Urinary bladder (tissue), 4 donors: ENCODE results near the gene PIEZO2. TPM values are rescaled to one million over a fixed set of nuclear protein-coding genes. Genes with fewer than 3 reads are reported as not detected.
A peak's percentile ranks its signal among the peaks of the same experiment; 100 is the strongest.
"Not testable (repeated sequence)": the region's sequence is repeated elsewhere in the genome, so short reads cannot be mapped to it uniquely, and the experiment has no call there.

Source experiments
- DNase-seq: peaks from one replicate; pipeline ENCODE4 v3.0.0-alpha.2; 2015; ENCODE audit errors: extremely low spot score
- H3K27ac ChIP-seq: one replicate; pipeline ENCODE4 v1.5.1; 2013; ENCODE audit warnings: low read depth, mild to moderate bottlenecking, moderate library complexity
- H3K36me3 ChIP-seq: one replicate; pipeline ENCODE4 v1.6.1; 2013; ENCODE audit warnings: mild to moderate bottlenecking, moderate library complexity; ENCODE audit not compliant: insufficient read depth
- H3K4me1 ChIP-seq: one replicate; pipeline ENCODE4 v1.6.1; 2013; ENCODE audit warnings: mild to moderate bottlenecking, moderate library complexity; ENCODE audit not compliant: insufficient read depth
- H3K4me3 ChIP-seq: one replicate; pipeline ENCODE4 v1.5.1; 2013; ENCODE audit warnings: low read depth, low read length
- WGBS: extraction: QIAGEN DNeasy Blood & Tissue Kit; methylation state at CpG from one replicate; pipeline ENCODE4 v1.1.7; 2013; 5-methylcytosine and 5-hydroxymethylcytosine counted together
- polyA plus RNA-seq: library from polyadenylated mRNA; stranded (reverse); fragments of 200-250 nt; gene quantifications from one replicate; pipeline ENCODE4 v1.2.3, GENCODE V29; 2013
- total RNA-seq: library from RNA; depleted of rRNA; stranded (reverse); fragments of >200 nt; gene quantifications from one replicate; pipeline ENCODE4 v1.2.3, GENCODE V29; 2014
- donor health status: healthy with polysubstance abuse.
- donor health status: healthy.

Gene PIEZO2
- total and polyA plus RNA-seq, 2 donors: 5.9 to 78.1 TPM

- WGBS: 93% methylated on average over 3 of the region's 3 CpGs
Observed at GRCh38 chr18:10933648-10934047, 215.7 kb downstream of the PIEZO2 start.

GRCh38 chr18:10930076-10930475 is 219.3 kb downstream of the PIEZO2 start:
- no peaks in the 10 kb centered on the region for H3K36me3 ChIP-seq
- no peak overlapping the region for H3K4me3 ChIP-seq
- WGBS: 78% methylated on average over 2 of the region's 2 CpGs
- H3K27ac ChIP-seq: no peak overlapping the region
- peaks cover 1% of the 10 kb centered on the region for H3K4me1 ChIP-seq
- DNase-seq: no peak

More at GRCh38 chr18:10933648-10934047, 215.7 kb downstream of the PIEZO2 start:
- H3K4me1 ChIP-seq, H3K4me3 ChIP-seq, H3K36me3 ChIP-seq, DNase-seq, H3K27ac ChIP-seq: not testable (repeated sequence)

GRCh38 chr18:10928772-10929373 is 220.5 kb downstream of the PIEZO2 start:
- WGBS: 47% methylated on average over 7 of the region's 7 CpGs
- H3K36me3 ChIP-seq: no peaks in the 10 kb centered on the region
- DNase-seq: peak; percentile 68
- no peak overlapping the region for H3K27ac ChIP-seq
- no peak overlapping the region for H3K4me3 ChIP-seq
- H3K4me1 ChIP-seq: peaks cover 1% of the 10 kb centered on the region

GRCh38 chr18:10928011-10928771 is 221.2 kb downstream of the PIEZO2 start:
- DNase-seq: no peak
- Histone ChIP-seq H3K4me3 (no peak overlapping the region), H3K27ac (peak overlapping the region; percentile 39)

GRCh38 chr18:10927286-10927992 is 221.9 kb downstream of the PIEZO2 start:
- Histone ChIP-seq H3K27ac (no peak overlapping the region), H3K4me1 (peaks cover 1% of the 10 kb centered on the region), H3K36me3 (no peaks in the 10 kb centered on the region), H3K4me3 (no peak overlapping the region)
- no peak for DNase-seq
- WGBS: 49% methylated on average over 12 of the region's 12 CpGs

More at GRCh38 chr18:10928011-10928771, 221.2 kb downstream of the PIEZO2 start:
- 64% methylated on average over 8 of the region's 8 CpGs for WGBS
- Histone ChIP-seq H3K4me1 (peaks cover 1% of the 10 kb centered on the region), H3K36me3 (no peaks in the 10 kb centered on the region)

- H3K36me3 ChIP-seq: no peaks in the 10 kb centered on the region
- H3K27ac ChIP-seq: peak overlapping the region; percentile 41
- no peak for DNase-seq
- H3K4me1 ChIP-seq: peaks cover 1% of the 10 kb centered on the region
- H3K4me3 ChIP-seq: no peak overlapping the region
- WGBS: 46% methylated on average over 13 of the region's 13 CpGs
Observed at GRCh38 chr18:10926621-10927161, 222.7 kb downstream of the PIEZO2 start.

GRCh38 chr18:10924290-10924689 is 225.1 kb downstream of the PIEZO2 start:
- DNase-seq: no peak
- Histone ChIP-seq H3K36me3 (no peaks in the 10 kb centered on the region), H3K4me1 (no peaks in the 10 kb centered on the region), H3K4me3 (no peak overlapping the region), H3K27ac (no peak overlapping the region)
- whole genome bisulfite sequencing: 92% methylated on average over 4 of the region's 4 CpGs

- Histone ChIP-seq H3K27ac (no peak overlapping the region), H3K4me1 (no peaks in the 10 kb centered on the region), H3K36me3 (no peaks in the 10 kb centered on the region), H3K4me3 (no peak overlapping the region)
- WGBS: 82% methylated on average over 1 of the region's 1 CpG
- DNase-seq: no peak
Observed at GRCh38 chr18:10923551-10924070, 225.8 kb downstream of the PIEZO2 start.

- 72% methylated on average over 4 of the region's 4 CpGs for WGBS
- no peaks in the 10 kb centered on the region for H3K36me3 ChIP-seq
- DNase-seq: no peak
- H3K27ac ChIP-seq: no peak overlapping the region
- no peaks in the 10 kb centered on the region for H3K4me1 ChIP-seq
- no peak overlapping the region for H3K4me3 ChIP-seq
Observed at GRCh38 chr18:10923141-10923540, 226.2 kb downstream of the PIEZO2 start.

GRCh38 chr18:10922712-10923111 is 226.7 kb downstream of the PIEZO2 start:
- DNase-seq, H3K4me1 ChIP-seq, H3K4me3 ChIP-seq, H3K36me3 ChIP-seq, H3K27ac ChIP-seq: not testable (repeated sequence)
- 90% methylated on average over 1 of the region's 1 CpG for WGBS

GRCh38 chr18:10920309-10920708 is 229.1 kb downstream of the PIEZO2 start:
- not testable (repeated sequence) for H3K27ac ChIP-seq, H3K4me3 ChIP-seq, H3K4me1 ChIP-seq, DNase-seq, H3K36me3 ChIP-seq
- 85% methylated on average over 6 of the region's 6 CpGs for WGBS

- WGBS: 93% methylated on average over 2 of the region's 2 CpGs
- DNase-seq: no peak
Observed at GRCh38 chr18:10919851-10920250, 229.5 kb downstream of the PIEZO2 start.

GRCh38 chr18:10916865-10917264 is 232.5 kb downstream of the PIEZO2 start:
- Histone ChIP-seq H3K4me1 (no peaks in the 10 kb centered on the region), H3K27ac (no peak overlapping the region), H3K4me3 (no peak overlapping the region), H3K36me3 (no peaks in the 10 kb centered on the region)
- 67% methylated on average over 4 of the region's 4 CpGs for WGBS
- no peak for DNase-seq

More at GRCh38 chr18:10919851-10920250, 229.5 kb downstream of the PIEZO2 start:
- no peak overlapping the region for H3K27ac ChIP-seq
- no peaks in the 10 kb centered on the region for H3K36me3 ChIP-seq
- H3K4me1 ChIP-seq: no peaks in the 10 kb centered on the region
- no peak overlapping the region for H3K4me3 ChIP-seq
